ENCODE data around the gene OSBPL10.

GRCh38 chr3:31768479-31769125, 212.5 kb downstream of the OSBPL10 start:
- TF ChIP-seq, protein P1, sequence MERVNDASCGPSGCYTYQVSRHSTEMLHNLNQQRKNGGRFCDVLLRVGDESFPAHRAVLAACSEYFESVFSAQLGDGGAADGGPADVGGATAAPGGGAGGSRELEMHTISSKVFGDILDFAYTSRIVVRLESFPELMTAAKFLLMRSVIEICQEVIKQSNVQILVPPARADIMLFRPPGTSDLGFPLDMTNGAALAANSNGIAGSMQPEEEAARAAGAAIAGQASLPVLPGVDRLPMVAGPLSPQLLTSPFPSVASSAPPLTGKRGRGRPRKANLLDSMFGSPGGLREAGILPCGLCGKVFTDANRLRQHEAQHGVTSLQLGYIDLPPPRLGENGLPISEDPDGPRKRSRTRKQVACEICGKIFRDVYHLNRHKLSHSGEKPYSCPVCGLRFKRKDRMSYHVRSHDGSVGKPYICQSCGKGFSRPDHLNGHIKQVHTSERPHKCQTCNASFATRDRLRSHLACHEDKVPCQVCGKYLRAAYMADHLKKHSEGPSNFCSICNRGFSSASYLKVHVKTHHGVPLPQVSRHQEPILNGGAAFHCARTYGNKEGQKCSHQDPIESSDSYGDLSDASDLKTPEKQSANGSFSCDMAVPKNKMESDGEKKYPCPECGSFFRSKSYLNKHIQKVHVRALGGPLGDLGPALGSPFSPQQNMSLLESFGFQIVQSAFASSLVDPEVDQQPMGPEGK (CRISPR knock-in tag; IDR thresholded peaks at IDR 0.05; ENCODE audit: borderline replicate concordance), result no peak
- TF ChIP-seq ZFP30 (CRISPR knock-in tag; IDR thresholded peaks at IDR 0.05) (no peak), ZC3H10 (CRISPR knock-in tag; IDR thresholded peaks at IDR 0.05) (no peak), CSDC2 (CRISPR knock-in tag; IDR thresholded peaks at IDR 0.05) (no peak), TOX (CRISPR knock-in tag; IDR thresholded peaks at IDR 0.05; ENCODE audit: borderline replicate concordance) (no peak), ISL1 (CRISPR knock-in tag; IDR thresholded peaks at IDR 0.05) (no peak), RARB (CRISPR knock-in tag; IDR thresholded peaks at IDR 0.05) (no peak), GLIS3 (CRISPR knock-in tag; IDR thresholded peaks at IDR 0.05) (no peak), ZNF8 (CRISPR knock-in tag; IDR thresholded peaks at IDR 0.05) (no peak)
- TF ChIP-seq, protein P2, sequence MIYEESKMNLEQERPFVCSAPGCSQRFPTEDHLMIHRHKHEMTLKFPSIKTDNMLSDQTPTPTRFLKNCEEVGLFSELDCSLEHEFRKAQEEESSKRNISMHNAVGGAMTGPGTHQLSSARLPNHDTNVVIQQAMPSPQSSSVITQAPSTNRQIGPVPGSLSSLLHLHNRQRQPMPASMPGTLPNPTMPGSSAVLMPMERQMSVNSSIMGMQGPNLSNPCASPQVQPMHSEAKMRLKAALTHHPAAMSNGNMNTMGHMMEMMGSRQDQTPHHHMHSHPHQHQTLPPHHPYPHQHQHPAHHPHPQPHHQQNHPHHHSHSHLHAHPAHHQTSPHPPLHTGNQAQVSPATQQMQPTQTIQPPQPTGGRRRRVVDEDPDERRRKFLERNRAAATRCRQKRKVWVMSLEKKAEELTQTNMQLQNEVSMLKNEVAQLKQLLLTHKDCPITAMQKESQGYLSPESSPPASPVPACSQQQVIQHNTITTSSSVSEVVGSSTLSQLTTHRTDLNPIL (CRISPR knock-in tag; IDR thresholded peaks at IDR 0.05; ENCODE audit: low read depth), result no peak

All from SK-N-SH treated with all-trans-retinoic acid at 6 μM for 48 hours (cell line).